HCT116 (cell line): ENCODE results near the gene EID1. TPM values are rescaled to one million over a fixed set of nuclear protein-coding genes. Genes with fewer than 3 reads are reported as not detected.

Experiments used
- ATAC-seq: fragments of 200-7000 bp; cut with Tn5 transposase; 2 replicates; pipeline ENCODE4 v1.9.1; 2020; ENCODE audit warnings: mild to moderate bottlenecking, moderate library complexity
- BruUV-seq: library from RNA; stranded (reverse); fragments of 400-500 nt; replicated peaks from 2 replicates; lab custom pipeline; 2021; lab: Mats Ljungman, UMichigan
- CTCF ChIA-PET: fragments of 300-600 bp; sonication (Branson Sonifier 250); formaldehyde crosslinking; loops from one replicate; lab custom pipeline; 2021; ENCODE audit warnings: antibody characterized with exemption; lab: Charles Lee
- POLR2A ChIA-PET: fragments of 300-600, 350-600 bp; sonication (Branson Sonifier 250); formaldehyde crosslinking; loops from one replicate; lab custom pipeline; 2021; ENCODE audit warnings: antibody characterized with exemption; lab: Charles Lee
- RAD21 ChIA-PET, 2 experiments: fragments of 300-600 bp; sonication (Branson Sonifier 250); formaldehyde crosslinking; loops; one replicate each; lab custom pipeline; 2023; ENCODE audit warnings: low total read pairs in 2 of 2; ENCODE audit not compliant: uncharacterized antibody in 2 of 2, unreplicated experiment in 2 of 2, low non-redundant PET in 1 of 2; lab: Charles Lee
- DNase-seq: peaks from one replicate; pipeline ENCODE4 v3.0.0-alpha.2; 2010; ENCODE audit warnings: low read depth, low spot score
- H2AFZ ChIP-seq: fragments of 200-600 bp; shearing (Covaris generic), sonication (generic); 2 replicates; pipeline ENCODE4 v1.6.1; 2017; ENCODE audit warnings: low read depth, mixed run types, mixed read lengths, antibody characterized with exemption, low read length; ENCODE audit not compliant: poor library complexity, severe bottlenecking
- H3K27ac ChIP-seq: 2 replicates; pipeline ENCODE4 v1.5.1; 2012; ENCODE audit warnings: low read depth, low read length
- H3K27me3 ChIP-seq: fragments of 200-600 bp; sonication (generic); 2 replicates; pipeline ENCODE4 v1.6.1; 2016; ENCODE audit warnings: mixed run types, low read length, mixed read lengths; ENCODE audit not compliant: insufficient read depth
- H3K36me3 ChIP-seq, 2 experiments: fragments of 200-500 bp in 1 of 2; fragments of 200-600 bp in 1 of 2; sonication (Bioruptor generic) in 1 of 2; sonication (generic) in 1 of 2; 2 replicates each; pipeline versions ENCODE4 v1.5.1 to v1.6.1; 2014 to 2016; ENCODE audit warnings: low read length in 2 of 2, inconsistent platforms in 1 of 2, mixed read lengths in 1 of 2, mixed run types in 1 of 2; ENCODE audit not compliant: insufficient read depth in 2 of 2, control insufficient read depth in 1 of 2
- H3K4me1 ChIP-seq, 2 experiments: fragments of 200-600 bp in 1 of 2; sonication (generic) in 1 of 2; 2 replicates each; pipeline versions ENCODE4 v1.5.1 to v1.6.1; 2012 to 2017; ENCODE audit warnings: low read length in 2 of 2, inconsistent platforms in 1 of 2, mild to moderate bottlenecking in 1 of 2, mixed read lengths in 1 of 2, mixed run types in 1 of 2, moderate library complexity in 1 of 2; ENCODE audit not compliant: insufficient read depth in 2 of 2, control insufficient read depth in 1 of 2
- H3K4me2 ChIP-seq: fragments of 200-600 bp; sonication (generic); 2 replicates; pipeline ENCODE4 v1.6.1; 2017; ENCODE audit warnings: mixed run types, low read length, mixed read lengths
- H3K4me3 ChIP-seq, 2 experiments: fragments of 200-600 bp in 1 of 2; sonication (generic) in 1 of 2; replicated peaks in 1 of 2; 2 replicates each; pipeline ENCODE4 v1.5.1; 2011 to 2016; ENCODE audit warnings: low read length in 2 of 2, control low read depth in 1 of 2, low read depth in 1 of 2, mild to moderate bottlenecking in 1 of 2, mixed read lengths in 1 of 2, mixed run types in 1 of 2
- H3K79me2 ChIP-seq: fragments of 200-600 bp; sonication (generic); 2 replicates; pipeline ENCODE4 v1.6.1; 2017; ENCODE audit warnings: mild to moderate bottlenecking, mixed run types, low read length, moderate library complexity, mixed read lengths; ENCODE audit not compliant: insufficient read depth
- H3K9ac ChIP-seq: fragments of 200-600 bp; sonication (generic); 2 replicates; pipeline ENCODE4 v1.6.1; 2016; ENCODE audit warnings: low read length, mixed read lengths
- H3K9me2 ChIP-seq: fragments of 200-600 bp; sonication (generic), shearing (Covaris generic); 2 replicates; pipeline ENCODE4 v1.6.1; 2017; ENCODE audit warnings: mixed run types, mild to moderate bottlenecking, moderate library complexity; ENCODE audit not compliant: insufficient read depth
- H3K9me3 ChIP-seq, 2 experiments: fragments of 200-500 bp in 1 of 2; fragments of 200-600 bp in 1 of 2; sonication (Bioruptor generic) in 1 of 2; sonication (generic) in 1 of 2; 2 replicates each; pipeline ENCODE4 v1.6.1; 2014 to 2017; ENCODE audit warnings: low read length in 2 of 2, mixed read lengths in 2 of 2, inconsistent platforms in 1 of 2, low read depth in 1 of 2, mild to moderate bottlenecking in 1 of 2, mixed run types in 1 of 2, moderate library complexity in 1 of 2; ENCODE audit not compliant: control insufficient read depth in 1 of 2, insufficient read depth in 1 of 2
- H4K20me1 ChIP-seq: fragments of 200-600 bp; sonication (generic), shearing (Covaris generic); 2 replicates; pipeline ENCODE4 v1.6.1; 2017; ENCODE audit warnings: mixed run types, mild to moderate bottlenecking, moderate library complexity; ENCODE audit not compliant: insufficient read depth
- CBX3 ChIP-seq: IDR thresholded peaks from 2 replicates; pipeline ENCODE4 v1.6.1; 2012; ENCODE audit warnings: low read depth
- POLR2AphosphoS5 ChIP-seq: IDR thresholded peaks from 2 replicates; pipeline ENCODE4 v1.6.1; 2011; ENCODE audit warnings: mild to moderate bottlenecking, low read depth, low read length, moderate library complexity
- SRF ChIP-seq: IDR thresholded peaks from 2 replicates; pipeline ENCODE4 v1.6.1; 2012; ENCODE audit warnings: low read depth
- ZFX ChIP-seq: fragments of 450-650 bp; IDR thresholded peaks from 2 replicates; pipeline ENCODE4 v1.6.1; 2017
- intact Hi-C: fragments of 100-400 bp; cut with micrococcal nuclease; formaldehyde crosslinking; loops from 2 replicates; pipeline ENCODE4 v1.10.0; 2022
- total RNA-seq: library from RNA; stranded (reverse); gene quantifications from one replicate; pipeline ENCODE4 v1.2.1, GENCODE V29; 2021; ENCODE audit not compliant: unreplicated experiment
- TF ChIP-seq, protein P1 (sequence below): IDR thresholded peaks from 2 replicates; pipeline ENCODE4 v1.6.1; 2012

The EID1 gene
- total RNA-seq, 1 experiment from 2014 or later, result 68.6 TPM

DNA sequence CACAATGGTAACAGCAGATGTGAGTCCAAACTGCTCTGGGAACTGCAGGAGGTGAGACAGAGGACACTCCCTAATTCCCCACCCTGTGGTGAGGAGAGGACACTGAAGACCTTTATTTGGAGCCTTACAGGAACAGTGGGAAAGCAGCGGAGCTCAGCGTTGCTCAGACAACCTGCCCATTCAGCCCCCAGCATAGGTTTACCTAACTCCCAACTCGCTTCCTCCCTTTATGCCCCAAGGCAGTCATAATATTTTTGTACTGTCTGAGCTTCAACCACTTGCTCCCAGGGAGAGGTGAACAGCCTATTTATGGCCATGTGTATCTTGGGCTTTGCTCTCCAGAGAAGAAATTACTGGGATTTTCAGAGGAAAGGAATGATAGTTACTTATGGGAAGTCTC is 51.7 kb downstream of the EID1 start:
- Histone ChIP-seq H2AFZ (no peak overlapping the region), H3K4me2 (no peak overlapping the region), H3K4me1 (peaks cover 7 to 14% of the 10 kb centered on the region in 2 experiments; a peak in 2 of 4 replicates), H3K4me3 (no peak overlapping the region), H3K9me2 (no peaks in the 10 kb centered on the region), H3K36me3 (no peaks in the 10 kb centered on the region), H4K20me1 (no peaks in the 10 kb centered on the region), H3K79me2 (no peaks in the 10 kb centered on the region), H3K27me3 (no peaks in the 10 kb centered on the region), H3K27ac (no peak overlapping the region), H3K9me3 (no peaks in the 10 kb centered on the region), H3K9ac (no peak overlapping the region)
- intact Hi-C loops, result no loop called here
- POLR2A ChIA-PET, result no interaction called here
- ATAC-seq (no peak), DNase-seq (no peak)
- RAD21 ChIA-PET, result no interaction called here
- BruUV-seq, result no TSS peak
- TF ChIP-seq ZFX, result no peak
- no peak for TF ChIP-seq SRF
- TF ChIP-seq, protein P1, sequence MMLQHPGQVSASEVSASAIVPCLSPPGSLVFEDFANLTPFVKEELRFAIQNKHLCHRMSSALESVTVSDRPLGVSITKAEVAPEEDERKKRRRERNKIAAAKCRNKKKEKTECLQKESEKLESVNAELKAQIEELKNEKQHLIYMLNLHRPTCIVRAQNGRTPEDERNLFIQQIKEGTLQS, result no peak
- TF ChIP-seq POLR2AphosphoS5, result no peak
- no peak for TF ChIP-seq CBX3
- CTCF ChIA-PET, result no interaction called here

Other genes starting within 250 kb of the EID1 start
- 1.7 TPM for gene FBN1, start 232.4 kb upstream of the EID1 start, total RNA-seq
- 19.7 TPM for gene CEP152, start 67.1 kb upstream of the EID1 start, total RNA-seq
- 0.44 TPM for gene SHC4, start 85.8 kb downstream of the EID1 start, total RNA-seq
- gene SECISBP2L, start 168.3 kb downstream of the EID1 start, total RNA-seq, result 22.9 TPM